MM.1S (cell line): ENCODE measurements around the gene SERPINE2.

Experiments used
- CTCF ChIP-seq: fragments of 300-600 bp; sonication (generic); IDR thresholded peaks from 2 replicates; pipeline ENCODE4 v1.5.1; 2016; ENCODE audit warnings: antibody characterized with exemption, low read length, mixed read lengths
- EZH2 ChIP-seq: fragments of 300-600 bp; sonication (generic); optimal IDR thresholded peaks from 2 replicates; pipeline ENCODE3; 2017; ENCODE audit warnings: low read depth, mild to moderate bottlenecking, antibody characterized with exemption, low read length, mixed read lengths

DNA sequence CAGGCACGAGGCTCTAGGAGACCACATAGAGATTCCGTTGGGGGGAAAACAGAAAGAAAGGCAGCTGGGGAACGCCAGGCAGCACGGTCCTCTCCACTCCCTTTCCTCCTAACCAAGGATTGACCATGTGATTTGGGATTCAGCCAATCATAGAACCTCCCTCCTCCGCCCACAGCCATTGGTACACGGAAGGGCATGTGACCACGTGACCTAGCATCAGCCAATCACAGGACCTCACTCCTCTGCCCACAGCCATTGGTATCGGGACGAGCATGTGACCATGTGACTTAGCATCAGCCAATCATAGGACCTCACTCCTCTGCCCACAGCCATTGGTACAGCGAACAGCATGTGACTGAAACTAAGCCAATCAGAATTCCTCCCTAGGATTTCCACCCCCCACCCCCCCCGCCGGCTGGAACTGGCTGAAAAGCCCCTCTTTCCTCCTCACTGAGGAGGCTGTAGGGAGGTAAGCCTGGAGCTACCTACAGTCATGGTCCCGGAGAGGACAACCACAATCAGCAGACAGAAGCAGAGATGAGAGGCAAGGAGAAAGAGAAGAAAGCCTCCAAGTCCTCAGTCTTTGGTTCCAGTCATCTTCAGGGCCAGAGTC lies 7.6 kb downstream of the SERPINE2 start:
- TF ChIP-seq CTCF, result no peak
- no peak for TF ChIP-seq EZH2
